Retinal pigment epithelial cell (primary cell): Measurements from ENCODE around the gene HMGCL.
"Not testable (repeated sequence)": the region's sequence is repeated elsewhere in the genome, so short reads cannot be mapped to it uniquely, and the experiment has no call there.

Experiments
- DNase-seq: peaks from one replicate; pipeline ENCODE4 v3.0.0-alpha.2; 2010; ENCODE audit warnings: low read depth
- H3K4me3 ChIP-seq: 2 replicates; pipeline ENCODE4 v1.5.1; 2011; ENCODE audit warnings: mild to moderate bottlenecking, low read length, control low read depth, moderate library complexity
- CTCF ChIP-seq: conservative IDR thresholded peaks from 2 replicates; pipeline ENCODE4 v1.5.1; 2011; ENCODE audit warnings: low read depth, low read length, control low read depth, inconsistent platforms

The HMGCL gene

GRCh38 chr1:23843644-23844043 lies 18.4 kb upstream of the HMGCL start:
- TF ChIP-seq CTCF: no peak
- H3K4me3 ChIP-seq: no peak overlapping the region
- no peak for DNase-seq

GRCh38 chr1:23838401-23838866 lies 13.2 kb upstream of the HMGCL start:
- TF ChIP-seq CTCF: no peak
- H3K4me3 ChIP-seq: peak overlapping the region; percentile 35
- no peak for DNase-seq

- TF ChIP-seq CTCF: no peak
- no peak for DNase-seq
Observed at GRCh38 chr1:23837908-23838307, 12.7 kb upstream of the HMGCL start.

GRCh38 chr1:23836037-23836436 lies 10.8 kb upstream of the HMGCL start:
- H3K4me3 ChIP-seq: no peak overlapping the region

More at GRCh38 chr1:23837908-23838307, 12.7 kb upstream of the HMGCL start:
- H3K4me3 ChIP-seq: no peak overlapping the region

GRCh38 chr1:23834156-23834555 lies 8.9 kb upstream of the HMGCL start:
- H3K4me3 ChIP-seq, DNase-seq: not testable (repeated sequence)

More at GRCh38 chr1:23836037-23836436, 10.8 kb upstream of the HMGCL start:
- no peak for DNase-seq
- no peak for TF ChIP-seq CTCF

GRCh38 chr1:23827717-23828116 lies 2.5 kb upstream of the HMGCL start:
- no peak for DNase-seq
- no peak overlapping the region for H3K4me3 ChIP-seq
- TF ChIP-seq CTCF: no peak

GRCh38 chr1:23826590-23826989 lies 1.4 kb upstream of the HMGCL start:
- DNase-seq, H3K4me3 ChIP-seq: not testable (repeated sequence)

- no peak for DNase-seq
- peak overlapping the region; percentile 97 for H3K4me3 ChIP-seq
- no peak for TF ChIP-seq CTCF
Observed at GRCh38 chr1:23825762-23826522, 713 bp upstream of the HMGCL start.
